Upper lobe of left lung (tissue), 4 donors: ENCODE results near the gene TOR4A.

Experiments
- POLR2A ChIP-seq, 4 donors: fragments of 450-650 bp; IDR thresholded peaks; one replicate each; pipeline ENCODE4 v1.5.1; 2016 to 2017; ENCODE audit warnings: antibody characterized with exemption in 4 of 4, mild to moderate bottlenecking in 2 of 4
- TF ChIP-seq, protein P1 (sequence below), 6 experiments: fragments of 450-650 bp in 4 of 6; fragments of 200-600 bp in 2 of 6; sonication (generic) in 2 of 6; IDR thresholded peaks; one replicate each; pipeline ENCODE4 v1.5.1; 2016 to 2019; ENCODE audit warnings: antibody characterized with exemption in 6 of 6

DNA sequence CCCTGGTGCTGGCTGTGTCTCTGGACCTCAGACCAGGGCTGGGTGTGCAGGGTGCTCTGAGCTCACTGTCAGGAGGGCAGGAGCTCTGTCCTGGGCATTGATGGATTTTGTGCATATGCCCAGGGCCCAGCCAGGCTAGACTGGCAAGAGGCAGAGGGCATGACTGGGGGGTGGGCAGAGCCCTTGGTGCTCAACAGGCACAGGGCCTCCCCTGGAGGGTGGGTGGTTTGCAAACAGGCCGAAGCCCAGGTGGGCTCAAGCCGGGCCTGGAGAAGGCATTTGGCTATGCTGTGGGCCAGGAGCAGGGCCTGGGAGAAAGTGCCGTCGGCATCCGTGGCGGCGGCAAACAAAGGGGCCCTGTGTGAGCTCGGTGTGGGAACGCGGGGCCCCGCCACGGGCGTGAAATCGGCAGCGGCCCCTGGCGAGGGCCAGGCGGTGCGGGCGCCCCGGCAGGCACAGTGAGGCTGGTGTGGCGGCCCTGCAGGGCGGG lies 26.4 kb downstream of the TOR4A start:
- TF ChIP-seq, protein P1, sequence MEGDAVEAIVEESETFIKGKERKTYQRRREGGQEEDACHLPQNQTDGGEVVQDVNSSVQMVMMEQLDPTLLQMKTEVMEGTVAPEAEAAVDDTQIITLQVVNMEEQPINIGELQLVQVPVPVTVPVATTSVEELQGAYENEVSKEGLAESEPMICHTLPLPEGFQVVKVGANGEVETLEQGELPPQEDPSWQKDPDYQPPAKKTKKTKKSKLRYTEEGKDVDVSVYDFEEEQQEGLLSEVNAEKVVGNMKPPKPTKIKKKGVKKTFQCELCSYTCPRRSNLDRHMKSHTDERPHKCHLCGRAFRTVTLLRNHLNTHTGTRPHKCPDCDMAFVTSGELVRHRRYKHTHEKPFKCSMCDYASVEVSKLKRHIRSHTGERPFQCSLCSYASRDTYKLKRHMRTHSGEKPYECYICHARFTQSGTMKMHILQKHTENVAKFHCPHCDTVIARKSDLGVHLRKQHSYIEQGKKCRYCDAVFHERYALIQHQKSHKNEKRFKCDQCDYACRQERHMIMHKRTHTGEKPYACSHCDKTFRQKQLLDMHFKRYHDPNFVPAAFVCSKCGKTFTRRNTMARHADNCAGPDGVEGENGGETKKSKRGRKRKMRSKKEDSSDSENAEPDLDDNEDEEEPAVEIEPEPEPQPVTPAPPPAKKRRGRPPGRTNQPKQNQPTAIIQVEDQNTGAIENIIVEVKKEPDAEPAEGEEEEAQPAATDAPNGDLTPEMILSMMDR (IDR thresholded peaks at IDR 0.05), result no peak
- TF ChIP-seq POLR2A (IDR thresholded peaks at IDR 0.05), result no peak
